ENCODE data around the gene ORC1. TPM values are rescaled to one million over a fixed set of nuclear protein-coding genes. Genes with fewer than 3 reads are reported as not detected.

Gene ORC1
- total RNA-seq, 1 experiment from 2014 or later, result 45.2 TPM

GRCh38 chr1:52328615-52329014 lies 75.6 kb downstream of the ORC1 start:
- POLR2A ChIA-PET, result no interaction called here
- DNase-seq (ENCODE audit: low spot score), result no peak
- H3K27me3 Mint-ChIP-seq (ENCODE audit: low read depth), result no peaks in the 10 kb centered on the region
- TF ChIP-seq SMAD4 (CRISPR knock-in tag; IDR thresholded peaks at IDR 0.05) (no peak), PRDM15 (CRISPR knock-in tag; IDR thresholded peaks at IDR 0.05) (no peak), IRF1 (CRISPR knock-in tag; IDR thresholded peaks at IDR 0.05) (no peak), E2F1 (CRISPR knock-in tag; IDR thresholded peaks at IDR 0.05) (no peak), ATF3 (CRISPR knock-in tag; conservative IDR thresholded peaks at IDR 0.05) (no peak), MXD4 (CRISPR knock-in tag; IDR thresholded peaks at IDR 0.05; ENCODE audit: borderline replicate concordance) (no peak), FOXK1 (CRISPR knock-in tag; IDR thresholded peaks at IDR 0.05) (no peak), JUN (CRISPR knock-in tag; IDR thresholded peaks at IDR 0.05) (no peak), ZNF121 (CRISPR knock-in tag; IDR thresholded peaks at IDR 0.05) (no peak), RORB (CRISPR knock-in tag; IDR thresholded peaks at IDR 0.05) (no peak), ZNF396 (CRISPR knock-in tag; IDR thresholded peaks at IDR 0.05; ENCODE audit: borderline replicate concordance) (no peak), GRHL2 (CRISPR knock-in tag; IDR thresholded peaks at IDR 0.05; ENCODE audit: insufficient replicate concordance, severe bottlenecking) (no peak), FOXP4 (CRISPR knock-in tag; IDR thresholded peaks at IDR 0.05) (no peak), ZMAT4 (CRISPR knock-in tag; IDR thresholded peaks at IDR 0.05) (no peak), ATF6 (CRISPR knock-in tag; IDR thresholded peaks at IDR 0.05) (no peak), GABPB1 (CRISPR knock-in tag; IDR thresholded peaks at IDR 0.05) (no peak), ESRRA (CRISPR knock-in tag; IDR thresholded peaks at IDR 0.05; ENCODE audit: borderline replicate concordance) (no peak), HMGXB4 (CRISPR knock-in tag; IDR thresholded peaks at IDR 0.05) (no peak), KAT7 (CRISPR knock-in tag; IDR thresholded peaks at IDR 0.05; ENCODE audit: borderline replicate concordance) (no peak)
- H3K36me3 Mint-ChIP-seq, result no peaks in the 10 kb centered on the region
- H3K4me1 Mint-ChIP-seq, result peaks cover 20% of the 10 kb centered on the region
- no peak overlapping the region for H3K27ac Mint-ChIP-seq
- no peak overlapping the region for H3K4me3 Mint-ChIP-seq
- ATAC-seq, result no peak
- no peaks in the 10 kb centered on the region for H3K9me3 Mint-ChIP-seq
- CTCF ChIA-PET, result interaction anchor here (0.7 kb wide), 1 partner anchor 198 kb away, joined by 3 read pairs; no protein-coding TSS in a partner anchor

All from WTC11 (cell line).